Retinal pigment epithelial cell (primary cell): Measurements from ENCODE around the gene AFF2.

Source experiments
- DNase-seq: peaks from one replicate; pipeline ENCODE4 v3.0.0-alpha.2; 2010; ENCODE audit warnings: low read depth
- H3K4me3 ChIP-seq: 2 replicates; pipeline ENCODE4 v1.5.1; 2011; ENCODE audit warnings: mild to moderate bottlenecking, low read length, control low read depth, moderate library complexity
- TF ChIP-seq, protein P1 (sequence below): conservative IDR thresholded peaks from 2 replicates; pipeline ENCODE4 v1.5.1; 2011; ENCODE audit warnings: low read depth, low read length, control low read depth, inconsistent platforms

AFF2 gene

DNA sequence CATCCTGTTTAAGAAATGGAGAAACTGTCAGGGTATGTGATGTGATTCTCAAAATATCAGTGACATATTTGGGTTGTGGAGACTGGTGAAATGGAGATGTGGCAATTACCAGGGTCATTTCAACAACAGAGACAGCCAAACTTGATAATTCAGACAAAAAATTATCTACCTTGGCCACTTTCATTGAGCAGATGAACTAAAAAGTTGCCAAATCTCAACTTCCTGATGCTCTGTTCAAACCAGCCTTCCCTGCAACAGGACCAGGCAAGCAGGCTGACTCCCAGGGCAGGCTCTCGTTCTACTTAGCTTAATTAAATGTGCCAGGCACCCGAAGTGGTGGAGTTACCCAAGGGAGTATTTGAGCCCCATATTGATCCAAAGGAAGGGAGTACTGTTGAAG lies 199.6 kb downstream of the AFF2 start:
- TF ChIP-seq, protein P1, sequence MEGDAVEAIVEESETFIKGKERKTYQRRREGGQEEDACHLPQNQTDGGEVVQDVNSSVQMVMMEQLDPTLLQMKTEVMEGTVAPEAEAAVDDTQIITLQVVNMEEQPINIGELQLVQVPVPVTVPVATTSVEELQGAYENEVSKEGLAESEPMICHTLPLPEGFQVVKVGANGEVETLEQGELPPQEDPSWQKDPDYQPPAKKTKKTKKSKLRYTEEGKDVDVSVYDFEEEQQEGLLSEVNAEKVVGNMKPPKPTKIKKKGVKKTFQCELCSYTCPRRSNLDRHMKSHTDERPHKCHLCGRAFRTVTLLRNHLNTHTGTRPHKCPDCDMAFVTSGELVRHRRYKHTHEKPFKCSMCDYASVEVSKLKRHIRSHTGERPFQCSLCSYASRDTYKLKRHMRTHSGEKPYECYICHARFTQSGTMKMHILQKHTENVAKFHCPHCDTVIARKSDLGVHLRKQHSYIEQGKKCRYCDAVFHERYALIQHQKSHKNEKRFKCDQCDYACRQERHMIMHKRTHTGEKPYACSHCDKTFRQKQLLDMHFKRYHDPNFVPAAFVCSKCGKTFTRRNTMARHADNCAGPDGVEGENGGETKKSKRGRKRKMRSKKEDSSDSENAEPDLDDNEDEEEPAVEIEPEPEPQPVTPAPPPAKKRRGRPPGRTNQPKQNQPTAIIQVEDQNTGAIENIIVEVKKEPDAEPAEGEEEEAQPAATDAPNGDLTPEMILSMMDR, result no peak
- no peak overlapping the region for H3K4me3 ChIP-seq
- no peak for DNase-seq

GRCh38 chrX:148713981-148714380 lies 213.6 kb downstream of the AFF2 start:
- TF ChIP-seq, protein P1, result no peak
- no peak overlapping the region for H3K4me3 ChIP-seq
- no peak for DNase-seq

DNA sequence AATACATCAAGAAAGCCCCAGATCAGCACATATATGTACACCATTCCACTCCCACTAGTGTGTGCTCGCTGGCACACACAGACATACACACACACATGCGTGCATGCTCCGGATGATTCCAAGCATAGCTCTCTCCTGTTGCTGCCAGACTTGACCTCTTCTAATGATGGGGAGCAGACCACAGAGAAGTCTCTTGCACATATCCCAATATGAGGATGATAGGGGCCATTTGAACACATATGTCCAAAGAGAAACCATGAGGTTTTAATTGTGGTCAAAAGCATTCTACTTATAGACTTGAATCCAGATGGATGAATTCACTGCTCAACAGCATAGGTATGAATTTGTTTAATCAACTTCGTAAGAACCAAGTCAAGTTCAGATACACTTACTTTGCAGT lies 214.9 kb downstream of the AFF2 start:
- no peak overlapping the region for H3K4me3 ChIP-seq
- TF ChIP-seq, protein P1, result no peak
- DNase-seq, result no peak

DNA sequence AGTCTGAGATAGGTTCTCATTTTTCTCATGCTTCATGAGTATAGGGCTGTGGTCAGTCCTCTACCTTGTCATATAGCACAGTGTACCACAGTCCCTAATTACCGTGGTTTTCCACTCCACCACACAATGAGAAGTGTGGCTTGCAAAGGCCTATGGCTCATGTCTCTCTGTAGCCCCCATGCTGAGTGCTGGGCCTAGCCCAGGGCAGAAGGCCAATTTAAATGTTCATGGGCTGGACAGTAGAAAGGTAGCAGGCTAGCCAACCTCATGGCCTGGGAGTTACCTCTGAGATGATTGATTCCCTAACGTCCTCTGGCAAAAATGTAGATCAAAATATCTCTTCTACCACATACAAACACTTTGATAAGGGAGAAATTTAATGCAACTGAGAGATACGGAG lies 222.5 kb downstream of the AFF2 start:
- TF ChIP-seq, protein P1, result no peak
- no peak for DNase-seq
- H3K4me3 ChIP-seq, result no peak overlapping the region

DNA sequence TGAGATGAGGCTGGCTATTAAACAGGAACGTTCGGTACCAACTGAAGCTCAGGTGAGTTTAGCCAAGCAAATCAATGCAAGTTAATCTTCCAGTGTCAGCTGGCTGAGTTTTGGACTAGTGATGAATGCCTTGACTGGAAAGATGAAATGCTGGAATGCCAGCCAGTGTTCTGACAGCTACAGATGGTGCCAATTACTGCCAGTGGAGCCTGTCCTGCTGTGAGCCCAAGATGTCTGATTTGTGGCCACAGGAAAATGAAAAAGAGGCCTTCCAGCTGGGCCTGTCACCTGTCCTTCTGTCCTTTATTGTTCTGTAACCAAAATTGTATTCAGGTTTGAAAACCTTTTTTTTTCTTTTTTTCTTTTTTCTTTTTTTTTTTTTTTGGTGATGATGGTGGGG lies 223.1 kb downstream of the AFF2 start:
- H3K4me3 ChIP-seq, result no peak overlapping the region
- TF ChIP-seq, protein P1, result no peak
- DNase-seq, result no peak

DNA sequence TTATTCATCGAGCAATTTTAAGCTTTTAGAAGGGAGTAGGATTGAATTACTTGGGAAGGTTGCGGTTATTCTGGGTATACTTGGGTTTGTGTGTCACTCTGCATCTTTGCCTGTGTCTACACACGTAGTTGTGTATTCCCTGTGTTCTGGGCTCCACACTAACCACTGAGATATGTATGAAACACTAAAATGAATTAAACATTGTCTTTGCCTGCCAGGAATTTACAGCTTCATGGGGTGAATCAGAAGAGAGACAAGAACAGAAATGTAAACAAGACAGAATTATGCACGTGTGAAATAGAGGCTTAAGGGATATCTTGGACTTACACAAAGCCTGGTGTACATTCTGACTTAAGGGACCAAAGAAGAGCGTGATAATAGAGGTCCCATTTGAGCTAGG lies 228.5 kb downstream of the AFF2 start:
- no peak overlapping the region for H3K4me3 ChIP-seq
- TF ChIP-seq, protein P1, result no peak
- no peak for DNase-seq

GRCh38 chrX:148732743-148733142 lies 232.3 kb downstream of the AFF2 start:
- H3K4me3 ChIP-seq, result no peak overlapping the region
- no peak for DNase-seq
- TF ChIP-seq, protein P1, result no peak
